K562 (cell line): ENCODE measurements around the gene ABHD4. TPM values are rescaled to one million over a fixed set of nuclear protein-coding genes. Genes with fewer than 3 reads are reported as not detected.

Experiments
- ATAC-seq: fragments of 200-7000 bp; cut with Tn5 transposase; 3 replicates; pipeline ENCODE4 v1.9.1; 2020; ENCODE audit warnings: moderate library complexity
- BruUV-seq: library from RNA; stranded (reverse); fragments of 400-500 nt; replicated peaks from 2 replicates; lab custom pipeline; 2021; lab: Mats Ljungman, UMichigan
- CTCF ChIA-PET: fragments of 300-600 bp; formaldehyde crosslinking; extraction: SDS; loops from one replicate; lab custom pipeline; 2021; ENCODE audit warnings: low intra/inter-chr PET ratio; lab: Yijun Ruan, JAX
- POLR2A ChIA-PET: fragments of 300-600, 350-650 bp; sonication (Branson Sonifier 250); formaldehyde crosslinking; extraction: SDS; loops from one replicate; lab custom pipeline; 2021; ENCODE audit warnings: antibody characterized with exemption, inconsistent platforms; lab: Yijun Ruan, JAX
- DNase-seq, 4 experiments: peaks; one replicate each; pipeline versions ENCODE4 v3.0.0 to v3.0.0-alpha.2; 2011 to 2018; ENCODE audit warnings: low spot score in 3 of 4, mixed read lengths in 3 of 4; ENCODE audit errors: extremely low read depth in 1 of 4
- FAIRE-seq: peaks from 2 replicates; lab custom pipeline; 2011; peaks lifted over from hg19 to GRCh38; lab: Jason Lieb, UNC
- H2AFZ ChIP-seq: 2 replicates; pipeline ENCODE4 v1.6.0; 2011; ENCODE audit warnings: low read depth, low read length, control low read depth, inconsistent platforms
- H3K27ac ChIP-seq: fragments of 200-600 bp; 3 replicates; pipeline ENCODE4 v1.8.0; 2011; ENCODE audit warnings: low read depth, mild to moderate bottlenecking, control low read depth, inconsistent platforms, low read length, moderate library complexity, mixed read lengths; ENCODE audit errors: extremely low read depth
- H3K27me3 ChIP-seq, 2 experiments: fragments of 300-600 bp in 1 of 2; 2 replicates in 1 of 2; 3 replicates in 1 of 2; pipeline versions ENCODE4 v1.6.0 to v1.8.0; 2011; ENCODE audit warnings: inconsistent platforms in 2 of 2, low read length in 2 of 2, mild to moderate bottlenecking in 1 of 2, mixed read lengths in 1 of 2, moderate library complexity in 1 of 2; ENCODE audit not compliant: control insufficient read depth in 2 of 2, insufficient read depth in 2 of 2
- H3K36me3 ChIP-seq: fragments of 300-600 bp; 3 replicates; pipeline ENCODE4 v1.8.0; 2011; ENCODE audit warnings: mild to moderate bottlenecking, low read length, inconsistent platforms; ENCODE audit not compliant: control insufficient read depth, insufficient read depth
- H3K4me1 ChIP-seq, 2 experiments: fragments of 200-600 bp in 1 of 2; replicated peaks in 1 of 2; 2 replicates in 1 of 2; 3 replicates in 1 of 2; pipeline versions ENCODE4 v1.5.1 to v1.8.0; 2011; ENCODE audit warnings: inconsistent platforms in 2 of 2, low read length in 2 of 2, mild to moderate bottlenecking in 1 of 2, mixed read lengths in 1 of 2, moderate library complexity in 1 of 2; ENCODE audit not compliant: control insufficient read depth in 2 of 2, insufficient read depth in 2 of 2
- H3K4me2 ChIP-seq: 2 replicates; pipeline ENCODE4 v1.6.1; 2011; ENCODE audit warnings: low read length, control low read depth, inconsistent platforms, mixed read lengths; ENCODE audit not compliant: insufficient read depth
- H3K4me3 ChIP-seq: fragments of 200-600 bp; sonication (generic), shearing (Covaris generic); 2 replicates; pipeline ENCODE4 v1.5.1; 2016; ENCODE audit warnings: control low read depth, inconsistent platforms
- H3K79me2 ChIP-seq: fragments of 200-600 bp; 3 replicates; pipeline ENCODE4 v1.8.0; 2011; ENCODE audit warnings: low read length, inconsistent platforms; ENCODE audit not compliant: control insufficient read depth, insufficient read depth
- H3K9ac ChIP-seq, 2 experiments: 2 replicates each; pipeline versions ENCODE4 v1.6.0 to v1.6.1; 2011; ENCODE audit warnings: low read depth in 2 of 2, low read length in 2 of 2, control low read depth in 1 of 2, inconsistent platforms in 1 of 2, mild to moderate bottlenecking in 1 of 2, mixed read lengths in 1 of 2; ENCODE audit not compliant: insufficient read depth in 1 of 2
- H3K9me1 ChIP-seq: one replicate; pipeline ENCODE4 v1.6.0; 2011; ENCODE audit warnings: inconsistent platforms, mild to moderate bottlenecking, low read length, moderate library complexity; ENCODE audit not compliant: control insufficient read depth, insufficient read depth
- H3K9me3 ChIP-seq: replicated peaks from 2 replicates; pipeline ENCODE4 v1.5.1; 2011; ENCODE audit warnings: low read depth, low read length, inconsistent platforms; ENCODE audit not compliant: control insufficient read depth, insufficient read depth
- H4K20me1 ChIP-seq: replicated peaks from 2 replicates; pipeline ENCODE4 v1.6.1; 2011; ENCODE audit warnings: low read length, inconsistent platforms, mixed read lengths; ENCODE audit not compliant: control insufficient read depth, insufficient read depth
- CBX1 ChIP-seq: sonication (generic); IDR thresholded peaks from 2 replicates; pipeline ENCODE4 v1.6.1; 2016; ENCODE audit warnings: antibody characterized with exemption, low read depth, mild to moderate bottlenecking
- CBX5 ChIP-seq: IDR thresholded peaks from 2 replicates; pipeline ENCODE4 v1.6.1; 2014; ENCODE audit warnings: low read depth, borderline replicate concordance
- CHD4 ChIP-seq: fragments of 200-600 bp; sonication (generic); IDR thresholded peaks from 3 replicates; pipeline ENCODE4 v1.6.1; 2012; ENCODE audit warnings: low read depth, mild to moderate bottlenecking, mixed read lengths, low read length, inconsistent platforms; ENCODE audit not compliant: insufficient read depth, insufficient replicate concordance, poor library complexity, severe bottlenecking
- FOXP1 ChIP-seq: sonication (generic); formaldehyde crosslinking; IDR thresholded peaks from 2 replicates; pipeline ENCODE4 v1.8.0; 2022; ENCODE audit warnings: mild to moderate bottlenecking, missing genetic modification reagents
- WHSC1 ChIP-seq: IDR thresholded peaks from one replicate; pipeline ENCODE4 v1.6.1; 2012; ENCODE audit warnings: low read length, control low read depth, inconsistent platforms
- ZFP36 ChIP-seq: fragments of 150-350 bp; IDR thresholded peaks from 2 replicates; pipeline ENCODE4 v1.6.1; 2018; ENCODE audit warnings: low read length, low read depth; ENCODE audit not compliant: partially characterized antibody
- ZNF133 ChIP-seq: fragments of 250-450 bp; sonication (Bioruptor Pico); IDR thresholded peaks from 2 replicates; pipeline ENCODE4 v1.4.0; 2020; ENCODE audit warnings: mild to moderate bottlenecking
- ZNF239 ChIP-seq: fragments of 250-450 bp; sonication (Bioruptor Pico); IDR thresholded peaks from 2 replicates; pipeline ENCODE4 v1.4.0; 2020; ENCODE audit warnings: mild to moderate bottlenecking
- ZNF707 ChIP-seq: fragments of 250-450 bp; sonication (Bioruptor Pico); conservative IDR thresholded peaks from 2 replicates; pipeline ENCODE4 v1.8.0; 2022; ENCODE audit warnings: inconsistent platforms, mild to moderate bottlenecking, moderate library complexity
- ZNF75A ChIP-seq: fragments of 450-650 bp; formaldehyde crosslinking; IDR thresholded peaks from 2 replicates; pipeline ENCODE4 v1.4.0; 2020; ENCODE audit warnings: mild to moderate bottlenecking
- WGBS: fragments of 100-300 bp; shearing (Covaris generic); methylation state at CpG from one replicate; pipeline ENCODE4 v1.1.6; 2016; ENCODE audit warnings: low coverage, mixed read lengths; ENCODE audit not compliant: insufficient coverage; ENCODE audit errors: missing lambda C conversion rate; 5-methylcytosine and 5-hydroxymethylcytosine counted together
- in situ Hi-C: fragments of 300-500 bp; cut with MboI; formaldehyde crosslinking; loops from 4 replicates; pipeline ENCODE4 v1.15.0; 2018; ENCODE audit warnings: inconsistent platforms, mixed read lengths
- intact Hi-C: fragments of 100-400 bp; cut with micrococcal nuclease; formaldehyde crosslinking; loops from 2 replicates; pipeline ENCODE4 v1.14.2; 2022
- polyA plus RNA-seq, 8 experiments: library from polyadenylated mRNA; depleted of rRNA in 4 of 8; stranded (reverse) in 5 of 8; unstranded in 3 of 8; fragments of >200 nt; fragmentation: Nextera tagmentation in 2 of 8; fragmentation: Illumina TruSeq in 1 of 8; extraction: Ambion mirVana in 2 of 8; extraction: Trizol in 1 of 8; gene quantifications; 2 replicates each; pipeline versions ENCODE4 v1.2.1 to v1.2.3, GENCODE V29; 2011 to 2014; ENCODE audit warnings: inconsistent platforms in 1 of 8, missing spikeins in 1 of 8
- total RNA-seq, 7 experiments: library from RNA; depleted of rRNA in 6 of 7; stranded (reverse); fragments of >200 nt in 6 of 7; fragmentation: Illumina TruSeq in 2 of 7; extraction: Trizol in 2 of 7; gene quantifications; 2 replicates each; pipeline versions ENCODE4 v1.2.1 to v1.2.3, GENCODE V29; 2011 to 2021; ENCODE audit warnings: low replicate concordance in 1 of 7
- TF ChIP-seq, protein P1 (sequence below): fragments of 250-450 bp; sonication (Bioruptor Pico); IDR thresholded peaks from 2 replicates; pipeline ENCODE4 v1.5.0; 2021
- TF ChIP-seq, protein P2 (sequence below): fragments of 250-450 bp; sonication (Bioruptor Pico); IDR thresholded peaks from 2 replicates; pipeline ENCODE4 v1.8.0; 2021; ENCODE audit warnings: borderline replicate concordance, mild to moderate bottlenecking, moderate library complexity; ENCODE audit not compliant: poor library complexity, severe bottlenecking
- TF ChIP-seq, protein P3 (sequence below): sonication (generic); formaldehyde crosslinking; IDR thresholded peaks from 2 replicates; pipeline ENCODE4 v1.4.0; 2020; ENCODE audit warnings: mild to moderate bottlenecking, missing genetic modification reagents
- TF ChIP-seq, protein P4 (sequence below): fragments of 450-650 bp; formaldehyde crosslinking; IDR thresholded peaks from 2 replicates; pipeline ENCODE4 v1.4.0; 2022; ENCODE audit warnings: missing genetic modification characterization
- TF ChIP-seq, protein P5 (sequence below): fragments of 250-450 bp; sonication (Bioruptor Pico); IDR thresholded peaks from 2 replicates; pipeline ENCODE4 v1.5.0; 2022; ENCODE audit warnings: mild to moderate bottlenecking

ABHD4 gene
- total and polyA plus RNA-seq, 9 of the 15 experiments (the other 6 are each of a cell fraction or from before 2014, with no cell fraction given) = 3.6 to 12.0 (median 7.2) TPM

DNA sequence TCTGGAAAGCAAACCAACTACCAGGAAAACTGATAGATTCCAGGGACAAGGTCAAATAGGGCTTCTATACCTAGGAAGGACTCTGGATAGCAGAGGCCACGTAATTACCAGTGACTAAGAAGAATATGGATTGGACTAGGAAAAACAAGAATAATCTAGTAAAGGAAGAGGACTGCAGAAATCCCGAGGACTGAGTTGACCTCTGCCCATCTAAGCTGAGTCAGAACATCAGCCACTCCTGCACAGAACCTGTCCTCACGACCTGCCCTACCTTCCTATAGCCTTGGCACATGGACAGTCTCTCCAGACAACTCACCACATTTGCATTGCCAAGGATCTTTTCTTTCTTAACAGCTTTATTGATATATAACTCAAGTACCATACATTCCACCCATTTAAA, 43.7 kb downstream of the ABHD4 start:
- CTCF ChIA-PET = interaction anchor here (0.8 kb wide), 1 partner anchor 85 kb away, joined by 3 read pairs; no protein-coding TSS in a partner anchor
- H3K4me1 ChIP-seq = peaks cover 0 to 3% of the 10 kb centered on the region in 2 experiments; a peak in 3 of 5 replicates
- no TSS peak for BruUV-seq
- no peak overlapping the region for H3K4me2 ChIP-seq
- no peaks in the 10 kb centered on the region for H3K9me3 ChIP-seq
- in situ Hi-C loops = no loop called here
- H3K79me2 ChIP-seq = no peaks in the 10 kb centered on the region
- intact Hi-C loops = no loop called here
- no peak overlapping the region for H2AFZ ChIP-seq
- no peak overlapping the region for H3K9ac ChIP-seq
- no peaks in the 10 kb centered on the region for H3K27me3 ChIP-seq
- no peak overlapping the region for H3K27ac ChIP-seq
- no peak overlapping the region for H3K4me3 ChIP-seq
- WGBS = 2% methylated on average over 3 of the region's 3 CpGs
- H3K36me3 ChIP-seq = no peaks in the 10 kb centered on the region
- DNase-seq (no peak), ATAC-seq (no peak), FAIRE-seq (no peak)
- POLR2A ChIA-PET = interaction anchor here (1.4 kb wide), 1 partner anchor 10 kb away, joined by 5 read pairs; no protein-coding TSS in a partner anchor
- H3K9me1 ChIP-seq = no peaks in the 10 kb centered on the region
- H4K20me1 ChIP-seq = no peaks in the 10 kb centered on the region
- TF ChIP-seq ZNF707 (CRISPR knock-in tag) (no peak), FOXP1 (CRISPR knock-in tag) (no peak), CBX5 (no peak), ZNF75A (CRISPR knock-in tag) (no peak), WHSC1 (no peak), CHD4 (no peak), ZFP36 (no peak), ZNF239 (CRISPR knock-in tag) (no peak), ZNF133 (CRISPR knock-in tag) (no peak), CBX1 (no peak)
- TF ChIP-seq, protein P1, sequence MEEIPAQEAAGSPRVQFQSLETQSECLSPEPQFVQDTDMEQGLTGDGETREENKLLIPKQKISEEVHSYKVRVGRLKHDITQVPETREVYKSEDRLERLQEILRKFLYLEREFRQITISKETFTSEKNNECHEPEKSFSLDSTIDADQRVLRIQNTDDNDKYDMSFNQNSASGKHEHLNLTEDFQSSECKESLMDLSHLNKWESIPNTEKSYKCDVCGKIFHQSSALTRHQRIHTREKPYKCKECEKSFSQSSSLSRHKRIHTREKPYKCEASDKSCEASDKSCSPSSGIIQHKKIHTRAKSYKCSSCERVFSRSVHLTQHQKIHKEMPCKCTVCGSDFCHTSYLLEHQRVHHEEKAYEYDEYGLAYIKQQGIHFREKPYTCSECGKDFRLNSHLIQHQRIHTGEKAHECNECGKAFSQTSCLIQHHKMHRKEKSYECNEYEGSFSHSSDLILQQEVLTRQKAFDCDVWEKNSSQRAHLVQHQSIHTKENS (CRISPR knock-in tag) = no peak
- TF ChIP-seq, protein P2, sequence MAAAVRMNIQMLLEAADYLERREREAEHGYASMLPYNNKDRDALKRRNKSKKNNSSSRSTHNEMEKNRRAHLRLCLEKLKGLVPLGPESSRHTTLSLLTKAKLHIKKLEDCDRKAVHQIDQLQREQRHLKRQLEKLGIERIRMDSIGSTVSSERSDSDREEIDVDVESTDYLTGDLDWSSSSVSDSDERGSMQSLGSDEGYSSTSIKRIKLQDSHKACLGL (CRISPR knock-in tag) = no peak
- TF ChIP-seq, protein P3, sequence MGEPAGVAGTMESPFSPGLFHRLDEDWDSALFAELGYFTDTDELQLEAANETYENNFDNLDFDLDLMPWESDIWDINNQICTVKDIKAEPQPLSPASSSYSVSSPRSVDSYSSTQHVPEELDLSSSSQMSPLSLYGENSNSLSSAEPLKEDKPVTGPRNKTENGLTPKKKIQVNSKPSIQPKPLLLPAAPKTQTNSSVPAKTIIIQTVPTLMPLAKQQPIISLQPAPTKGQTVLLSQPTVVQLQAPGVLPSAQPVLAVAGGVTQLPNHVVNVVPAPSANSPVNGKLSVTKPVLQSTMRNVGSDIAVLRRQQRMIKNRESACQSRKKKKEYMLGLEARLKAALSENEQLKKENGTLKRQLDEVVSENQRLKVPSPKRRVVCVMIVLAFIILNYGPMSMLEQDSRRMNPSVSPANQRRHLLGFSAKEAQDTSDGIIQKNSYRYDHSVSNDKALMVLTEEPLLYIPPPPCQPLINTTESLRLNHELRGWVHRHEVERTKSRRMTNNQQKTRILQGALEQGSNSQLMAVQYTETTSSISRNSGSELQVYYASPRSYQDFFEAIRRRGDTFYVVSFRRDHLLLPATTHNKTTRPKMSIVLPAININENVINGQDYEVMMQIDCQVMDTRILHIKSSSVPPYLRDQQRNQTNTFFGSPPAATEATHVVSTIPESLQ = no peak
- TF ChIP-seq, protein P4, sequence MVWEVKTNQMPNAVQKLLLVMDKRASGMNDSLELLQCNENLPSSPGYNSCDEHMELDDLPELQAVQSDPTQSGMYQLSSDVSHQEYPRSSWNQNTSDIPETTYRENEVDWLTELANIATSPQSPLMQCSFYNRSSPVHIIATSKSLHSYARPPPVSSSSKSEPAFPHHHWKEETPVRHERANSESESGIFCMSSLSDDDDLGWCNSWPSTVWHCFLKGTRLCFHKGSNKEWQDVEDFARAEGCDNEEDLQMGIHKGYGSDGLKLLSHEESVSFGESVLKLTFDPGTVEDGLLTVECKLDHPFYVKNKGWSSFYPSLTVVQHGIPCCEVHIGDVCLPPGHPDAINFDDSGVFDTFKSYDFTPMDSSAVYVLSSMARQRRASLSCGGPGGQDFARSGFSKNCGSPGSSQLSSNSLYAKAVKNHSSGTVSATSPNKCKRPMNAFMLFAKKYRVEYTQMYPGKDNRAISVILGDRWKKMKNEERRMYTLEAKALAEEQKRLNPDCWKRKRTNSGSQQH = no peak
- TF ChIP-seq, protein P5, sequence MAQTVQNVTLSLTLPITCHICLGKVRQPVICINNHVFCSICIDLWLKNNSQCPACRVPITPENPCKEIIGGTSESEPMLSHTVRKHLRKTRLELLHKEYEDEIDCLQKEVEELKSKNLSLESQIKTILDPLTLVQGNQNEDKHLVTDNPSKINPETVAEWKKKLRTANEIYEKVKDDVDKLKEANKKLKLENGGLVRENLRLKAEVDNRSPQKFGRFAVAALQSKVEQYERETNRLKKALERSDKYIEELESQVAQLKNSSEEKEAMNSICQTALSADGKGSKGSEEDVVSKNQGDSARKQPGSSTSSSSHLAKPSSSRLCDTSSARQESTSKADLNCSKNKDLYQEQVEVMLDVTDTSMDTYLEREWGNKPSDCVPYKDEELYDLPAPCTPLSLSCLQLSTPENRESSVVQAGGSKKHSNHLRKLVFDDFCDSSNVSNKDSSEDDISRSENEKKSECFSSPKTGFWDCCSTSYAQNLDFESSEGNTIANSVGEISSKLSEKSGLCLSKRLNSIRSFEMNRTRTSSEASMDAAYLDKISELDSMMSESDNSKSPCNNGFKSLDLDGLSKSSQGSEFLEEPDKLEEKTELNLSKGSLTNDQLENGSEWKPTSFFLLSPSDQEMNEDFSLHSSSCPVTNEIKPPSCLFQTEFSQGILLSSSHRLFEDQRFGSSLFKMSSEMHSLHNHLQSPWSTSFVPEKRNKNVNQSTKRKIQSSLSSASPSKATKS = no peak
